ENCODE measurements around the gene STPG3. TPM values are rescaled to one million over a fixed set of nuclear protein-coding genes. Genes with fewer than 3 reads are reported as not detected.

STPG3 gene
- total RNA-seq, 1 donor from 2014 or later: not detected

- H3K9me3 Mint-ChIP-seq (ENCODE audit: unreplicated experiment): no peaks in the 10 kb centered on the region
- DNase-seq (ENCODE audit: low spot score): no peak
- no peaks in the 10 kb centered on the region for H3K4me1 Mint-ChIP-seq (ENCODE audit: unreplicated experiment)
- no peaks in the 10 kb centered on the region for H3K36me3 Mint-ChIP-seq (ENCODE audit: low read depth, unreplicated experiment)
- TF ChIP-seq CTCF (IDR thresholded peaks at IDR 0.05; ENCODE audit: unreplicated experiment): no peak
- no peak overlapping the region for H3K27ac Mint-ChIP-seq (ENCODE audit: unreplicated experiment)
- no peaks in the 10 kb centered on the region for H3K27me3 Mint-ChIP-seq (ENCODE audit: unreplicated experiment)
- H3K4me3 Mint-ChIP-seq (ENCODE audit: unreplicated experiment): no peak overlapping the region
Observed at GRCh38 chr9:137231372-137232039, 19.6 kb upstream of the STPG3 start.

GRCh38 chr9:137232101-137232500, 19.0 kb upstream of the STPG3 start:
- H3K4me1 Mint-ChIP-seq (ENCODE audit: unreplicated experiment): no peaks in the 10 kb centered on the region
- DNase-seq (ENCODE audit: low spot score): no peak
- no peaks in the 10 kb centered on the region for H3K36me3 Mint-ChIP-seq (ENCODE audit: low read depth, unreplicated experiment)
- TF ChIP-seq CTCF (IDR thresholded peaks at IDR 0.05; ENCODE audit: unreplicated experiment): no peak
- no peaks in the 10 kb centered on the region for H3K9me3 Mint-ChIP-seq (ENCODE audit: unreplicated experiment)
- H3K27ac Mint-ChIP-seq (ENCODE audit: unreplicated experiment): no peak overlapping the region
- no peak overlapping the region for H3K4me3 Mint-ChIP-seq (ENCODE audit: unreplicated experiment)
- no peaks in the 10 kb centered on the region for H3K27me3 Mint-ChIP-seq (ENCODE audit: unreplicated experiment)

GRCh38 chr9:137232510-137232909, 18.6 kb upstream of the STPG3 start:
- Mint-ChIP-seq H3K27me3 (ENCODE audit: unreplicated experiment) (no peaks in the 10 kb centered on the region), H3K27ac (ENCODE audit: unreplicated experiment) (no peak overlapping the region), H3K4me3 (ENCODE audit: unreplicated experiment) (no peak overlapping the region), H3K36me3 (ENCODE audit: low read depth, unreplicated experiment) (no peaks in the 10 kb centered on the region), H3K9me3 (ENCODE audit: unreplicated experiment) (no peaks in the 10 kb centered on the region), H3K4me1 (ENCODE audit: unreplicated experiment) (no peaks in the 10 kb centered on the region)
- TF ChIP-seq CTCF (IDR thresholded peaks at IDR 0.05; ENCODE audit: unreplicated experiment): no peak
- no peak for DNase-seq (ENCODE audit: low spot score)

GRCh38 chr9:137233143-137233980, 17.7 kb upstream of the STPG3 start:
- no peaks in the 10 kb centered on the region for H3K9me3 Mint-ChIP-seq (ENCODE audit: unreplicated experiment)
- no peak overlapping the region for H3K4me3 Mint-ChIP-seq (ENCODE audit: unreplicated experiment)
- H3K27me3 Mint-ChIP-seq (ENCODE audit: unreplicated experiment): peaks cover 2% of the 10 kb centered on the region
- no peak for TF ChIP-seq CTCF (IDR thresholded peaks at IDR 0.05; ENCODE audit: unreplicated experiment)
- no peaks in the 10 kb centered on the region for H3K4me1 Mint-ChIP-seq (ENCODE audit: unreplicated experiment)
- H3K36me3 Mint-ChIP-seq (ENCODE audit: low read depth, unreplicated experiment): no peaks in the 10 kb centered on the region
- no peak for DNase-seq (ENCODE audit: low spot score)
- no peak overlapping the region for H3K27ac Mint-ChIP-seq (ENCODE audit: unreplicated experiment)

Data from endothelial cell (in vitro differentiated cells).